ENCODE data around the gene IL1R1. TPM values are rescaled to one million over a fixed set of nuclear protein-coding genes. Genes with fewer than 3 reads are reported as not detected.
A peak's percentile ranks its signal among the peaks of the same experiment; 100 is the strongest.

The IL1R1 gene
- total and polyA plus RNA-seq, 10 of the 15 experiments (the other 5 are each of a cell fraction or from before 2014, with no cell fraction given): 0.17 to 13.2 (median 0.53) TPM

DNA sequence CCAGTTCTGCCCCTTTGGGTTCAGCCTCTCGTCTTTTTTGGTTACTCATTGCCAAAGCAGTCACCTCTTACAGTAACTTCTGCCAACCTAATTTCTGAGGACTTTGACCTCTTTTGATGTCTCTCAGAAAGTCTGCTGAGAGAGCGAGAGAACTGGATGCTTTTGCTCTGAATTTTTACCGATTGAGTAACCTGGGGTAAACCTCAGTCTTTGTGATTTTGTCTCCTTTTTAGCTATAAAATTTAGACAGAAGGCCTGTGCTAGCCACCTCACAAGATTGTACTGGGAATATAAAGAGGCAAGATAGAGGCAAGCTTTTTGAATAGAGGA is 34.8 kb upstream of the IL1R1 start (continued):
- TF ChIP-seq, protein P1, sequence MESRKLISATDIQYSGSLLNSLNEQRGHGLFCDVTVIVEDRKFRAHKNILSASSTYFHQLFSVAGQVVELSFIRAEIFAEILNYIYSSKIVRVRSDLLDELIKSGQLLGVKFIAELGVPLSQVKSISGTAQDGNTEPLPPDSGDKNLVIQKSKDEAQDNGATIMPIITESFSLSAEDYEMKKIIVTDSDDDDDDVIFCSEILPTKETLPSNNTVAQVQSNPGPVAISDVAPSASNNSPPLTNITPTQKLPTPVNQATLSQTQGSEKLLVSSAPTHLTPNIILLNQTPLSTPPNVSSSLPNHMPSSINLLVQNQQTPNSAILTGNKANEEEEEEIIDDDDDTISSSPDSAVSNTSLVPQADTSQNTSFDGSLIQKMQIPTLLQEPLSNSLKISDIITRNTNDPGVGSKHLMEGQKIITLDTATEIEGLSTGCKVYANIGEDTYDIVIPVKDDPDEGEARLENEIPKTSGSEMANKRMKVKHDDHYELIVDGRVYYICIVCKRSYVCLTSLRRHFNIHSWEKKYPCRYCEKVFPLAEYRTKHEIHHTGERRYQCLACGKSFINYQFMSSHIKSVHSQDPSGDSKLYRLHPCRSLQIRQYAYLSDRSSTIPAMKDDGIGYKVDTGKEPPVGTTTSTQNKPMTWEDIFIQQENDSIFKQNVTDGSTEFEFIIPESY (IDR thresholded peaks at IDR 0.05): no peak
- no peak for TF ChIP-seq EED (IDR thresholded peaks at IDR 0.05; ENCODE audit: low read depth)
- no peak for TF ChIP-seq MTA3 (IDR thresholded peaks at IDR 0.05; ENCODE audit: borderline replicate concordance, low read length)
- no peak for TF ChIP-seq RAD21 (IDR thresholded peaks at IDR 0.05; ENCODE audit: insufficient read depth, low read depth, low read length)
- TF ChIP-seq TBL1XR1 (IDR thresholded peaks at IDR 0.05; ENCODE audit: low read depth, low read length): no peak
- no peak for TF ChIP-seq SREBF2 (IDR thresholded peaks at IDR 0.05; ENCODE audit: low read length)
- TF ChIP-seq PAX8 (IDR thresholded peaks at IDR 0.05): no peak
- no peak for TF ChIP-seq CBX5 (IDR thresholded peaks at IDR 0.05; ENCODE audit: low read depth)
- no peak for TF ChIP-seq MXI1 (IDR thresholded peaks at IDR 0.05; ENCODE audit: low read depth, low read length)
- TF ChIP-seq CBX3 (IDR thresholded peaks at IDR 0.05; ENCODE audit: borderline replicate concordance, low read depth): no peak
- TF ChIP-seq, protein P2, sequence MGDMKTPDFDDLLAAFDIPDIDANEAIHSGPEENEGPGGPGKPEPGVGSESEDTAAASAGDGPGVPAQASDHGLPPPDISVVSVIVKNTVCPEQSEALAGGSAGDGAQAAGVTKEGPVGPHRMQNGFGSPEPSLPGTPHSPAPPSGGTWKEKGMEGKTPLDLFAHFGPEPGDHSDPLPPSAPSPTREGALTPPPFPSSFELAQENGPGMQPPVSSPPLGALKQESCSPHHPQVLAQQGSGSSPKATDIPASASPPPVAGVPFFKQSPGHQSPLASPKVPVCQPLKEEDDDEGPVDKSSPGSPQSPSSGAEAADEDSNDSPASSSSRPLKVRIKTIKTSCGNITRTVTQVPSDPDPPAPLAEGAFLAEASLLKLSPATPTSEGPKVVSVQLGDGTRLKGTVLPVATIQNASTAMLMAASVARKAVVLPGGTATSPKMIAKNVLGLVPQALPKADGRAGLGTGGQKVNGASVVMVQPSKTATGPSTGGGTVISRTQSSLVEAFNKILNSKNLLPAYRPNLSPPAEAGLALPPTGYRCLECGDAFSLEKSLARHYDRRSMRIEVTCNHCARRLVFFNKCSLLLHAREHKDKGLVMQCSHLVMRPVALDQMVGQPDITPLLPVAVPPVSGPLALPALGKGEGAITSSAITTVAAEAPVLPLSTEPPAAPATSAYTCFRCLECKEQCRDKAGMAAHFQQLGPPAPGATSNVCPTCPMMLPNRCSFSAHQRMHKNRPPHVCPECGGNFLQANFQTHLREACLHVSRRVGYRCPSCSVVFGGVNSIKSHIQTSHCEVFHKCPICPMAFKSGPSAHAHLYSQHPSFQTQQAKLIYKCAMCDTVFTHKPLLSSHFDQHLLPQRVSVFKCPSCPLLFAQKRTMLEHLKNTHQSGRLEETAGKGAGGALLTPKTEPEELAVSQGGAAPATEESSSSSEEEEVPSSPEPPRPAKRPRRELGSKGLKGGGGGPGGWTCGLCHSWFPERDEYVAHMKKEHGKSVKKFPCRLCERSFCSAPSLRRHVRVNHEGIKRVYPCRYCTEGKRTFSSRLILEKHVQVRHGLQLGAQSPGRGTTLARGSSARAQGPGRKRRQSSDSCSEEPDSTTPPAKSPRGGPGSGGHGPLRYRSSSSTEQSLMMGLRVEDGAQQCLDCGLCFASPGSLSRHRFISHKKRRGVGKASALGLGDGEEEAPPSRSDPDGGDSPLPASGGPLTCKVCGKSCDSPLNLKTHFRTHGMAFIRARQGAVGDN (IDR thresholded peaks at IDR 0.05): peak; percentile 76
- TF ChIP-seq SREBF1 (IDR thresholded peaks at IDR 0.05; ENCODE audit: low read length): no peak
- TF ChIP-seq RUNX3 (IDR thresholded peaks at IDR 0.05; ENCODE audit: low read length): no peak
- TF ChIP-seq WRNIP1 (IDR thresholded peaks at IDR 0.05; ENCODE audit: borderline replicate concordance, low read depth, low read length): no peak
- no peak for TF ChIP-seq NRF1 (conservative IDR thresholded peaks at IDR 0.05; ENCODE audit: low read depth, low read length)
- TF ChIP-seq SIX5 (IDR thresholded peaks at IDR 0.05; ENCODE audit: low read depth, low read length, severe bottlenecking): no peak
- TF ChIP-seq CREM (IDR thresholded peaks at IDR 0.05; ENCODE audit: low read depth): no peak
- TF ChIP-seq, protein P3, sequence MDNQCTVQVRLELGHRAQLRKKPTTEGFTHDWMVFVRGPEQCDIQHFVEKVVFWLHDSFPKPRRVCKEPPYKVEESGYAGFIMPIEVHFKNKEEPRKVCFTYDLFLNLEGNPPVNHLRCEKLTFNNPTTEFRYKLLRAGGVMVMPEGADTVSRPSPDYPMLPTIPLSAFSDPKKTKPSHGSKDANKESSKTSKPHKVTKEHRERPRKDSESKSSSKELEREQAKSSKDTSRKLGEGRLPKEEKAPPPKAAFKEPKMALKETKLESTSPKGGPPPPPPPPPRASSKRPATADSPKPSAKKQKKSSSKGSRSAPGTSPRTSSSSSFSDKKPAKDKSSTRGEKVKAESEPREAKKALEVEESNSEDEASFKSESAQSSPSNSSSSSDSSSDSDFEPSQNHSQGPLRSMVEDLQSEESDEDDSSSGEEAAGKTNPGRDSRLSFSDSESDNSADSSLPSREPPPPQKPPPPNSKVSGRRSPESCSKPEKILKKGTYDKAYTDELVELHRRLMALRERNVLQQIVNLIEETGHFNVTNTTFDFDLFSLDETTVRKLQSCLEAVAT (IDR thresholded peaks at IDR 0.05): peak; percentile 81
- TF ChIP-seq ZNF207 (IDR thresholded peaks at IDR 0.05; ENCODE audit: borderline replicate concordance): no peak
- TF ChIP-seq KLF5 (IDR thresholded peaks at IDR 0.05; ENCODE audit: partially characterized antibody): no peak
- no peak; the same call in 1 of the 2 replicates for TF ChIP-seq ZNF24 (IDR thresholded peaks at IDR 0.05)
